MCF 10A (cell line): ENCODE data around the gene PPP6R3. TPM values are rescaled to one million over a fixed set of nuclear protein-coding genes. Genes with fewer than 3 reads are reported as not detected.
"Not testable (repeated sequence)": the region's sequence is repeated elsewhere in the genome, so short reads cannot be mapped to it uniquely, and the experiment has no call there.

ENCODE experiments used
- BruUV-seq: library from RNA; stranded (reverse); fragments of 400-500 nt; replicated peaks from 2 replicates; lab custom pipeline; 2021; lab: Mats Ljungman, UMichigan
- CTCF ChIA-PET: fragments of 300-600 bp; sonication (Branson Sonifier 250); formaldehyde crosslinking; extraction: SDS; loops from one replicate; lab custom pipeline; 2021; ENCODE audit warnings: antibody characterized with exemption, inconsistent platforms; lab: Yijun Ruan, JAX
- POLR2A ChIA-PET: fragments of 300-600, 350-650 bp; sonication (Branson Sonifier 250); formaldehyde crosslinking; extraction: SDS; loops from one replicate; lab custom pipeline; 2020; ENCODE audit warnings: antibody characterized with exemption, inconsistent platforms; lab: Yijun Ruan, JAX
- DNase-seq: peaks from one replicate; pipeline ENCODE4 v3.0.0-alpha.2; 2018; ENCODE audit not compliant: unreplicated experiment
- H3K27ac Mint-ChIP-seq: one replicate; pipeline ENCODE4 v1.8.0; 2022; ENCODE audit warnings: mild to moderate bottlenecking, low read depth, mixed read lengths; ENCODE audit not compliant: unreplicated experiment
- H3K27me3 Mint-ChIP-seq: one replicate; pipeline ENCODE4 v1.8.0; 2022; ENCODE audit warnings: mixed read lengths; ENCODE audit not compliant: insufficient read depth, unreplicated experiment
- H3K36me3 Mint-ChIP-seq: one replicate; pipeline ENCODE4 v1.8.0; 2022; ENCODE audit warnings: mild to moderate bottlenecking, moderate library complexity, mixed read lengths; ENCODE audit not compliant: insufficient read depth, unreplicated experiment
- H3K4me1 Mint-ChIP-seq: one replicate; pipeline ENCODE4 v1.8.0; 2022; ENCODE audit warnings: mixed read lengths; ENCODE audit not compliant: insufficient read depth, unreplicated experiment
- H3K4me3 Mint-ChIP-seq: one replicate; pipeline ENCODE4 v1.8.0; 2022; ENCODE audit warnings: mild to moderate bottlenecking, moderate library complexity, mixed read lengths; ENCODE audit not compliant: unreplicated experiment
- H3K9me3 Mint-ChIP-seq: one replicate; pipeline ENCODE4 v1.8.0; 2022; ENCODE audit warnings: mixed read lengths; ENCODE audit not compliant: unreplicated experiment
- CTCF ChIP-seq: fragments of 200-600 bp; IDR thresholded peaks from one replicate; pipeline ENCODE4 v1.8.0; 2022; ENCODE audit warnings: antibody characterized with exemption, mild to moderate bottlenecking; ENCODE audit not compliant: unreplicated experiment
- intact Hi-C: fragments of 100-400 bp; cut with micrococcal nuclease; formaldehyde crosslinking; loops from 2 replicates; pipeline ENCODE4 v1.14.1; 2022
- total RNA-seq: library from RNA; stranded (reverse); gene quantifications from 2 replicates; pipeline ENCODE4 v1.2.3, GENCODE V29; 2022

The PPP6R3 gene
- total RNA-seq, 1 experiment from 2014 or later = 95.7 TPM

- Mint-ChIP-seq H3K27me3 (no peaks in the 10 kb centered on the region), H3K4me1 (no peaks in the 10 kb centered on the region), H3K4me3 (no peak overlapping the region), H3K27ac (no peak overlapping the region), H3K9me3 (no peaks in the 10 kb centered on the region), H3K36me3 (peaks cover 63% of the 10 kb centered on the region)
- no peak for TF ChIP-seq CTCF
- ChIA-PET POLR2A (interaction anchor here (0.6 kb wide), 1 partner anchor 111 kb away, joined by 3 read pairs; no protein-coding TSS in a partner anchor), CTCF (no interaction called here)
- intact Hi-C loops = no loop called here
- BruUV-seq = no TSS peak
- no peak for DNase-seq
Measured at GRCh38 chr11:68615657-68616056, 155.1 kb downstream of the PPP6R3 start.

GRCh38 chr11:68617925-68618809, 157.6 kb downstream of the PPP6R3 start:
- H3K36me3 Mint-ChIP-seq = peaks cover 43% of the 10 kb centered on the region
- intact Hi-C loops = no loop called here
- no peak overlapping the region for H3K27ac Mint-ChIP-seq
- no peaks in the 10 kb centered on the region for H3K9me3 Mint-ChIP-seq
- DNase-seq = no peak
- ChIA-PET CTCF (no interaction called here), POLR2A (no interaction called here)
- no peak for TF ChIP-seq CTCF
- H3K4me3 Mint-ChIP-seq = no peak overlapping the region
- H3K4me1 Mint-ChIP-seq = no peaks in the 10 kb centered on the region
- H3K27me3 Mint-ChIP-seq = peaks cover 24% of the 10 kb centered on the region
- BruUV-seq = no TSS peak

- BruUV-seq = no TSS peak
- ChIA-PET POLR2A (no interaction called here), CTCF (no interaction called here)
- no peak for DNase-seq
- no peaks in the 10 kb centered on the region for H3K4me1 Mint-ChIP-seq
- H3K36me3 Mint-ChIP-seq = peaks cover 7% of the 10 kb centered on the region
- H3K27me3 Mint-ChIP-seq = peaks cover 41% of the 10 kb centered on the region
- no peak overlapping the region for H3K4me3 Mint-ChIP-seq
- H3K9me3 Mint-ChIP-seq = no peaks in the 10 kb centered on the region
- intact Hi-C loops = no loop called here
- H3K27ac Mint-ChIP-seq = no peak overlapping the region
- TF ChIP-seq CTCF = no peak
Measured at GRCh38 chr11:68621826-68622225, 161.3 kb downstream of the PPP6R3 start.

- POLR2A ChIA-PET, H3K4me3 Mint-ChIP-seq, H3K36me3 Mint-ChIP-seq, H3K9me3 Mint-ChIP-seq, H3K27ac Mint-ChIP-seq, BruUV-seq, CTCF ChIA-PET, DNase-seq, intact Hi-C loops, H3K4me1 Mint-ChIP-seq: not testable (repeated sequence)
- peaks cover 41% of the 10 kb centered on the region for H3K27me3 Mint-ChIP-seq
Measured at GRCh38 chr11:68623706-68624105, 163.2 kb downstream of the PPP6R3 start.

GRCh38 chr11:68625069-68625468, 164.5 kb downstream of the PPP6R3 start:
- BruUV-seq, H3K4me3 Mint-ChIP-seq, DNase-seq, CTCF ChIA-PET, H3K27ac Mint-ChIP-seq, H3K4me1 Mint-ChIP-seq, H3K9me3 Mint-ChIP-seq, intact Hi-C loops, H3K36me3 Mint-ChIP-seq, POLR2A ChIA-PET: not testable (repeated sequence)
- peaks cover 41% of the 10 kb centered on the region for H3K27me3 Mint-ChIP-seq

GRCh38 chr11:68626236-68626635, 165.7 kb downstream of the PPP6R3 start:
- H3K27ac Mint-ChIP-seq, POLR2A ChIA-PET, H3K4me3 Mint-ChIP-seq, DNase-seq, CTCF ChIA-PET, H3K36me3 Mint-ChIP-seq, BruUV-seq, intact Hi-C loops, H3K4me1 Mint-ChIP-seq, H3K9me3 Mint-ChIP-seq: not testable (repeated sequence)
- peaks cover 37% of the 10 kb centered on the region for H3K27me3 Mint-ChIP-seq

- CTCF ChIA-PET = interaction anchor here (0.6 to 0.7 kb wide), 2 partner anchors 17 to 100 kb away, joined by 3 to 4 read pairs; no protein-coding TSS in a partner anchor
- H3K4me1 Mint-ChIP-seq, H3K9me3 Mint-ChIP-seq, DNase-seq, H3K36me3 Mint-ChIP-seq, H3K4me3 Mint-ChIP-seq, BruUV-seq, H3K27ac Mint-ChIP-seq, intact Hi-C loops: not testable (repeated sequence)
- peaks cover 11% of the 10 kb centered on the region for H3K27me3 Mint-ChIP-seq
- POLR2A ChIA-PET = interaction anchor here (0.6 kb wide), 1 partner anchor 61 kb away, joined by 4 read pairs; no protein-coding TSS in a partner anchor
Measured at GRCh38 chr11:68628837-68629236, 168.3 kb downstream of the PPP6R3 start.
